GM23338 (cell line): Measurements from ENCODE around the gene PTN. TPM values are rescaled to one million over a fixed set of nuclear protein-coding genes. Genes with fewer than 3 reads are reported as not detected.

Experiments
- ATAC-seq: fragments of 200-7000 bp; cut with Tn5 transposase; 3 replicates; pipeline ENCODE4 v1.9.1; 2020
- DNase-seq: peaks from one replicate; pipeline ENCODE4 v3.0.0-alpha.2; 2015; ENCODE audit warnings: low spot score
- H2AFZ ChIP-seq: fragments of 200-600 bp; sonication (generic); 2 replicates; pipeline ENCODE4 v1.8.0; 2016; ENCODE audit warnings: antibody characterized with exemption, mild to moderate bottlenecking, moderate library complexity
- H3F3A ChIP-seq: fragments of 200-600 bp; sonication (generic); replicated peaks from 2 replicates; pipeline ENCODE4 v1.8.0; 2017; ENCODE audit warnings: antibody characterized with exemption, mixed run types, low read depth
- H3K27ac ChIP-seq: fragments of 200-600 bp; sonication (generic); 2 replicates; pipeline ENCODE4 v1.6.1; 2016; ENCODE audit warnings: low read depth
- H3K27me3 ChIP-seq: fragments of 200-600 bp; sonication (generic); 2 replicates; pipeline ENCODE4 v1.8.0; 2016; ENCODE audit warnings: mild to moderate bottlenecking, mixed run types, moderate library complexity; ENCODE audit not compliant: insufficient read depth
- H3K36me3 ChIP-seq: fragments of 200-600 bp; sonication (generic); 2 replicates; pipeline ENCODE4 v1.8.0; 2016; ENCODE audit warnings: mild to moderate bottlenecking; ENCODE audit not compliant: insufficient read depth
- H3K4me1 ChIP-seq: fragments of 200-600 bp; sonication (generic); 2 replicates; pipeline ENCODE4 v1.8.0; 2016; ENCODE audit warnings: mild to moderate bottlenecking, moderate library complexity; ENCODE audit not compliant: insufficient read depth
- H3K4me2 ChIP-seq: fragments of 200-600 bp; sonication (generic); 2 replicates; pipeline ENCODE4 v1.7.1; 2017; ENCODE audit warnings: mixed run types
- H3K4me3 ChIP-seq: fragments of 200-600 bp; sonication (generic); 2 replicates; pipeline ENCODE4 v1.6.1; 2016; ENCODE audit warnings: mixed run types
- H3K79me2 ChIP-seq: fragments of 200-600 bp; sonication (generic); replicated peaks from 2 replicates; pipeline ENCODE4 v1.8.0; 2017; ENCODE audit warnings: mild to moderate bottlenecking; ENCODE audit not compliant: insufficient read depth
- H3K9me2 ChIP-seq: fragments of 200-600 bp; sonication (generic); 2 replicates; pipeline ENCODE4 v1.8.0; 2017; ENCODE audit not compliant: insufficient read depth
- H4K20me1 ChIP-seq: fragments of 200-600 bp; sonication (generic); replicated peaks from 2 replicates; pipeline ENCODE4 v1.8.0; 2017; ENCODE audit warnings: mild to moderate bottlenecking; ENCODE audit not compliant: insufficient read depth
- H3K27ac Mint-ChIP-seq: 2 replicates; pipeline ENCODE4 v1.8.0; 2020; ENCODE audit warnings: inconsistent platforms, mild to moderate bottlenecking, moderate library complexity, mixed read lengths
- H3K27me3 Mint-ChIP-seq: 3 replicates; pipeline ENCODE4 v1.8.0; 2022; ENCODE audit warnings: low read depth, mild to moderate bottlenecking, moderate library complexity, mixed read lengths, inconsistent platforms; ENCODE audit not compliant: insufficient read depth, poor library complexity
- H3K36me3 Mint-ChIP-seq: 3 replicates; pipeline ENCODE4 v1.8.0; 2021; ENCODE audit warnings: low read depth, mild to moderate bottlenecking, inconsistent platforms, moderate library complexity, mixed read lengths
- H3K4me1 Mint-ChIP-seq: 3 replicates; pipeline ENCODE4 v1.8.0; 2020; ENCODE audit warnings: mild to moderate bottlenecking, inconsistent platforms, mixed read lengths
- H3K4me3 Mint-ChIP-seq: 3 replicates; pipeline ENCODE4 v1.8.0; 2021; ENCODE audit warnings: moderate library complexity, mild to moderate bottlenecking, inconsistent platforms, mixed read lengths
- H3K9me3 Mint-ChIP-seq: 3 replicates; pipeline ENCODE4 v1.8.0; 2020; ENCODE audit warnings: moderate library complexity, mild to moderate bottlenecking, inconsistent platforms, mixed read lengths
- CTCF ChIP-seq, 2 experiments: fragments of 200-600 bp in 1 of 2; sonication (generic) in 1 of 2; conservative IDR thresholded peaks; 2 replicates each; pipeline versions ENCODE4 v1.5.1 to v1.6.1; 2016 to 2017; ENCODE audit warnings: antibody characterized with exemption in 2 of 2, low read depth in 2 of 2, mild to moderate bottlenecking in 2 of 2, moderate library complexity in 1 of 2
- ETS1 ChIP-seq: IDR thresholded peaks from 2 replicates; pipeline ENCODE4 v1.6.1; 2016; ENCODE audit warnings: antibody characterized with exemption
- JUNB ChIP-seq: IDR thresholded peaks from one replicate; pipeline ENCODE4 v1.6.1; 2016; ENCODE audit warnings: antibody characterized with exemption; ENCODE audit not compliant: unreplicated experiment
- NANOG ChIP-seq: IDR thresholded peaks from 2 replicates; pipeline ENCODE4 v1.6.1; 2016; ENCODE audit warnings: antibody characterized with exemption, borderline replicate concordance
- POLR2AphosphoS5 ChIP-seq: IDR thresholded peaks from 2 replicates; pipeline ENCODE4 v1.6.1; 2016; ENCODE audit warnings: antibody characterized with exemption, low read depth
- ZNF462 ChIP-seq: fragments of 250-450 bp; sonication (Bioruptor Pico); IDR thresholded peaks from 2 replicates; pipeline ENCODE4 v1.5.0; 2020; ENCODE audit warnings: mild to moderate bottlenecking, moderate library complexity
- polyA plus RNA-seq: library from polyadenylated mRNA; unstranded; fragments of >200 nt; fragmentation: Nextera tagmentation; extraction: Ambion mirVana; gene quantifications from 2 replicates; pipeline ENCODE4 v1.2.1, GENCODE V29; 2016
- total RNA-seq: library from RNA; depleted of rRNA; stranded (reverse); fragments of >200 nt; shearing (Covaris generic); gene quantifications from 2 replicates; pipeline ENCODE4 v1.2.3, GENCODE V29; 2014

Gene PTN
- total and polyA plus RNA-seq, 2 experiments from 2014 or later = 20.1 to 39.4 TPM

GRCh38 chr7:137209151-137209817 is 134.2 kb downstream of the PTN start (continued):
- no peak for TF ChIP-seq ETS1

- H3K27ac Mint-ChIP-seq = no peak overlapping the region
- no peaks in the 10 kb centered on the region for H3F3A ChIP-seq
- TF ChIP-seq ZNF462 (CRISPR knock-in tag) = no peak
- TF ChIP-seq NANOG = no peak
- no peak for TF ChIP-seq POLR2AphosphoS5
- TF ChIP-seq JUNB = no peak
- no peak for TF ChIP-seq CTCF (conservative IDR thresholded peaks at IDR 0.05; ENCODE audit: low read depth in 2 of 2)
- no peaks in the 10 kb centered on the region for H4K20me1 ChIP-seq
- H3K4me3 Mint-ChIP-seq = no peak overlapping the region
- no peak overlapping the region for H3K27ac ChIP-seq
- peaks cover 13% of the 10 kb centered on the region; the same call in 2 of the 3 replicates for H3K9me3 Mint-ChIP-seq
- peaks cover 2% of the 10 kb centered on the region for H3K27me3 Mint-ChIP-seq
- H3K9me2 ChIP-seq = 0 out of 2 replicates have a peak, but pooled peaks cover 5% of the 10 kb centered on the region
- no peak for ATAC-seq
- no peaks in the 10 kb centered on the region for H3K4me1 Mint-ChIP-seq
- H3K4me1 ChIP-seq = no peaks in the 10 kb centered on the region
- no peak for DNase-seq
- H3K36me3 Mint-ChIP-seq = peaks cover 6% of the 10 kb centered on the region
- no peaks in the 10 kb centered on the region for H3K79me2 ChIP-seq
- no peak overlapping the region for H2AFZ ChIP-seq
- H3K27me3 ChIP-seq = no peaks in the 10 kb centered on the region
- H3K4me3 ChIP-seq = no peak overlapping the region
- H3K4me2 ChIP-seq = no peak overlapping the region
- no peaks in the 10 kb centered on the region for H3K36me3 ChIP-seq
These were observed 136.8 kb downstream of the PTN start for GRCh38 chr7:137206770-137207169.
